Body of pancreas (tissue), 4 donors: Measurements from ENCODE around the gene MFAP3.

Experiments
- CTCF ChIP-seq, 7 experiments: fragments of 450-650 bp in 4 of 7; fragments of 200-600 bp in 3 of 7; sonication (generic) in 3 of 7; IDR thresholded peaks; one replicate each; pipeline ENCODE4 v1.5.1; 2016 to 2019; ENCODE audit warnings: antibody characterized with exemption in 7 of 7
- POLR2A ChIP-seq, 3 donors: fragments of 450-650 bp; IDR thresholded peaks; one replicate each; pipeline ENCODE4 v1.6.1; 2016; ENCODE audit warnings: antibody characterized with exemption in 3 of 3, mild to moderate bottlenecking in 2 of 3

- TF ChIP-seq CTCF (IDR thresholded peaks at IDR 0.05) (no peak), POLR2A (IDR thresholded peaks at IDR 0.05) (no peak)
Observed at GRCh38 chr5:154088801-154089200, 50.0 kb downstream of the MFAP3 start.
